Type B pancreatic cell (in vitro differentiated cells): ENCODE results near the gene ICE2. TPM values are rescaled to one million over a fixed set of nuclear protein-coding genes. Genes with fewer than 3 reads are reported as not detected.
"Not testable (repeated sequence)": the region's sequence is repeated elsewhere in the genome, so short reads cannot be mapped to it uniquely, and the experiment has no call there.

Experiments used
- DNase-seq: peaks from one replicate; pipeline ENCODE4 v3.0.0; 2021; ENCODE audit warnings: mixed read lengths; ENCODE audit not compliant: unreplicated experiment; ENCODE audit errors: extremely low spot score
- H3K27ac Mint-ChIP-seq: 2 replicates; pipeline ENCODE4 v1.8.0; 2021; ENCODE audit warnings: mild to moderate bottlenecking, mixed read lengths
- H3K27me3 Mint-ChIP-seq: 2 replicates; pipeline ENCODE4 v1.8.0; 2021; ENCODE audit warnings: mixed read lengths
- H3K36me3 Mint-ChIP-seq: 2 replicates; pipeline ENCODE4 v1.8.0; 2021; ENCODE audit warnings: mixed read lengths
- H3K4me1 Mint-ChIP-seq: one replicate; pipeline ENCODE4 v1.8.0; 2021; ENCODE audit warnings: mixed read lengths; ENCODE audit not compliant: unreplicated experiment
- H3K4me3 Mint-ChIP-seq: 2 replicates; pipeline ENCODE4 v1.8.0; 2021; ENCODE audit warnings: mild to moderate bottlenecking, mixed read lengths
- H3K9me3 Mint-ChIP-seq: 2 replicates; pipeline ENCODE4 v1.8.0; 2021; ENCODE audit warnings: mixed read lengths
- total RNA-seq: library from RNA; stranded (reverse); gene quantifications from 2 replicates; pipeline ENCODE4 v1.2.1, GENCODE V29; 2021; ENCODE audit warnings: low replicate concordance
- TF ChIP-seq, protein P1 (sequence below): fragments of 200-600 bp; sonication (generic); conservative IDR thresholded peaks from 2 replicates; pipeline ENCODE4 v1.5.0; 2021; ENCODE audit warnings: antibody characterized with exemption, mild to moderate bottlenecking

The ICE2 gene
- total RNA-seq, 1 donor from 2014 or later: 67.1 TPM

GRCh38 chr15:60407415-60407805 is 71.5 kb downstream of the ICE2 start:
- DNase-seq: no peak
- H3K27ac Mint-ChIP-seq: peak overlapping the region; percentile 80
- no peaks in the 10 kb centered on the region for H3K27me3 Mint-ChIP-seq
- peaks cover 5% of the 10 kb centered on the region for H3K9me3 Mint-ChIP-seq
- peaks cover 21% of the 10 kb centered on the region for H3K4me1 Mint-ChIP-seq
- TF ChIP-seq, protein P1, sequence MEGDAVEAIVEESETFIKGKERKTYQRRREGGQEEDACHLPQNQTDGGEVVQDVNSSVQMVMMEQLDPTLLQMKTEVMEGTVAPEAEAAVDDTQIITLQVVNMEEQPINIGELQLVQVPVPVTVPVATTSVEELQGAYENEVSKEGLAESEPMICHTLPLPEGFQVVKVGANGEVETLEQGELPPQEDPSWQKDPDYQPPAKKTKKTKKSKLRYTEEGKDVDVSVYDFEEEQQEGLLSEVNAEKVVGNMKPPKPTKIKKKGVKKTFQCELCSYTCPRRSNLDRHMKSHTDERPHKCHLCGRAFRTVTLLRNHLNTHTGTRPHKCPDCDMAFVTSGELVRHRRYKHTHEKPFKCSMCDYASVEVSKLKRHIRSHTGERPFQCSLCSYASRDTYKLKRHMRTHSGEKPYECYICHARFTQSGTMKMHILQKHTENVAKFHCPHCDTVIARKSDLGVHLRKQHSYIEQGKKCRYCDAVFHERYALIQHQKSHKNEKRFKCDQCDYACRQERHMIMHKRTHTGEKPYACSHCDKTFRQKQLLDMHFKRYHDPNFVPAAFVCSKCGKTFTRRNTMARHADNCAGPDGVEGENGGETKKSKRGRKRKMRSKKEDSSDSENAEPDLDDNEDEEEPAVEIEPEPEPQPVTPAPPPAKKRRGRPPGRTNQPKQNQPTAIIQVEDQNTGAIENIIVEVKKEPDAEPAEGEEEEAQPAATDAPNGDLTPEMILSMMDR: no peak
- no peaks in the 10 kb centered on the region for H3K36me3 Mint-ChIP-seq
- H3K4me3 Mint-ChIP-seq: peak overlapping the region; percentile 28

DNA sequence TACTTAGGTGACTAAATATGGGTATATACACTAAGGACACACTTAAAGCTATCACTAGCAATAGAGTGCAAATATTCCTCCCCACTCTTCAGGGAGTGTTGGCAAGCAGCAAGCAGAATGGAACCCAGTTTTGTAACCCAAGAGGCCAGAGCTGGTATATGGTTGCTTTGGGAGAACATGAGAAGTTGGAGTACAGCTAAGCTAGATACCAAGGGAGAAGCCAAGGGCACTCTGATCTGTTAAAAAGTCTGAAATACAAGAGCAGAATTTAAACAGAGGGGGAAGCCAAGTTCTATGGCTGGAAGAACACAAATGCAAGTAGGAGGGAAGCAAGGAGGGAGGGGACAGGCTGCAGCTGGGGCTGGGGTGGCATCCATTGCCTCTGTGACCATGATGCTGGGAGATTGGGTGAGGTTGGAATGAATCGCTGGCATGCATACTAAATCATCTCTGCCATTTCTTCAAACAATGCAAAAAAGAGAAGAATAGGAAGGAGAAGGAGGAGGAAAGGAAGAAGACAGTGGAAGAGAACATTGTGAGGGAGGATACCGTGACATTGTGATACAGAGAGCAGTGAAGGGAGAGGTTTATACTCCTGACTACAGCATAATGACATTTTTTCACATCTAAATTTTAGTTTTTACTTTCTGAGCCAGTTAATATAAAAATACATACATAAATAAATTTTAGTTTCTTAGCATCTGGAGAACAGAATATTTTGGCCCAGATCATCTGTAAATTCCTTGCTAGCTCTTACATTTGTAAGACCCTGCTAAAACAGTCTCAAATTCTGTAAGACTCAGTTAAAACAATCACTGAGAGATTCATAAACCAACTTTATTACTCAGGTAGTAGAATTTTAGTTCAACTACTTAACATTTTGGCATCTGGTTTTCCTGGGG is 72.2 kb downstream of the ICE2 start:
- H3K36me3 Mint-ChIP-seq: no peaks in the 10 kb centered on the region

GRCh38 chr15:60405399-60405798 is 73.5 kb downstream of the ICE2 start:
- Mint-ChIP-seq H3K27me3 (no peaks in the 10 kb centered on the region), H3K4me1 (peaks cover 21% of the 10 kb centered on the region), H3K9me3 (peaks cover 5% of the 10 kb centered on the region), H3K4me3 (no peak overlapping the region), H3K36me3 (no peaks in the 10 kb centered on the region), H3K27ac (no peak overlapping the region)
- TF ChIP-seq, protein P1: no peak
- no peak for DNase-seq

More for the DNA sequence above, 72.2 kb downstream of the ICE2 start:
- H3K27me3 Mint-ChIP-seq: no peaks in the 10 kb centered on the region
- H3K4me1 Mint-ChIP-seq: peaks cover 21% of the 10 kb centered on the region
- H3K9me3 Mint-ChIP-seq: peaks cover 5% of the 10 kb centered on the region
- no peak for DNase-seq
- peak overlapping the region; percentile 80 for H3K27ac Mint-ChIP-seq
- TF ChIP-seq, protein P1: no peak
- peak overlapping the region; percentile 28 for H3K4me3 Mint-ChIP-seq

- not testable (repeated sequence) for H3K27ac Mint-ChIP-seq, H3K27me3 Mint-ChIP-seq, DNase-seq, H3K4me3 Mint-ChIP-seq, H3K36me3 Mint-ChIP-seq, H3K9me3 Mint-ChIP-seq
- H3K4me1 Mint-ChIP-seq: peaks cover 30% of the 10 kb centered on the region
These were observed 74.6 kb downstream of the ICE2 start for GRCh38 chr15:60404351-60404750.

DNA sequence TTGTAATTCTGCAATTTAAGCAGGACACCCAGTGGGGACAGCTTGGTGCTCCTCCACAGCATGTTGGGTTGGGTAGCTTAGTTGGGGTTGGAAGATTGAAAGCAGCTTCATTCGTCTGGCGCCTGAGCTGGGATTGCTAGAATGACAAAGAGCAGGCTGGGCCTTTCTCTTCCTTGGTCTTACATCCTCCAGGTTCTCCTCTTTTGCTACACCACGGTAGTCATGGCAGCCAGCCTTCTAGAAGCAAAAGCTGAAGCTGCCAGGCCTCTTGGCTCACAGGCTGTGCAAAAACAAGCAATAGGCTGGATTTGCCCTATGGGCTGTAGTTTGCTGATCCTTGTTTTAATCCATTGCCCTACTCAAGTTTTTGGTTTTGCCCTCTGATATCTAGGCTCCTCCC is 78.0 kb downstream of the ICE2 start:
- H3K4me3 Mint-ChIP-seq: no peak overlapping the region
- TF ChIP-seq, protein P1: no peak

DNA sequence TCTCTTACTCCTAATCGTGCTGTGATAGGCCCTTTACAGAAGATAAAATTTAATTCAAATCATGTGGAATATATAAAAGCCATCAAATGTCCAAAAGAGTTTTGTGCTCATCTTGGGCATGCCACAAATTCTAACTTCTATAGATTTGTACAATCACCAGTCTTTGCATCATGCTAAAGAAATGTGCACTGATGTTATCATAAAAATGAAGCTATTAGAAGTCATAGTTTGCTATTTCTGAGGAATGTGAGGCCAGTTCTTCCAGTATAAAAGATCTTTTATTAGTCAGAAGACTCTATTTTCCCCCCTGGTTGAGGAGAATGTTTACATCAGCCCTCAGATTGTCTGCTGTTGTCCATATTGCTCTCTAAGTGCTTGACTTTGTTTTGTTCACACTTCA is 79.0 kb downstream of the ICE2 start:
- peaks cover 17% of the 10 kb centered on the region for H3K36me3 Mint-ChIP-seq
- H3K4me3 Mint-ChIP-seq: peak overlapping the region; percentile 82
- H3K9me3 Mint-ChIP-seq: no peaks in the 10 kb centered on the region

More for the DNA sequence above, 78.0 kb downstream of the ICE2 start:
- Mint-ChIP-seq H3K9me3 (no peaks in the 10 kb centered on the region), H3K4me1 (peaks cover 33% of the 10 kb centered on the region), H3K27me3 (peaks cover 17% of the 10 kb centered on the region), H3K36me3 (peaks cover 9% of the 10 kb centered on the region), H3K27ac (peak overlapping the region; percentile 97)
- no peak for DNase-seq

More for the DNA sequence above, 79.0 kb downstream of the ICE2 start:
- peak overlapping the region; percentile 97 for H3K27ac Mint-ChIP-seq
- DNase-seq: no peak
- H3K27me3 Mint-ChIP-seq: peaks cover 20% of the 10 kb centered on the region
- H3K4me1 Mint-ChIP-seq: peaks cover 41% of the 10 kb centered on the region
- TF ChIP-seq, protein P1: no peak
